IMR-90 (cell line): ENCODE measurements around the gene IFI27L1. TPM values are rescaled to one million over a fixed set of nuclear protein-coding genes. Genes with fewer than 3 reads are reported as not detected.

Source experiments
- ATAC-seq: fragments of 200-7000 bp; cut with Tn5 transposase; 2 replicates; pipeline ENCODE4 v1.9.1; 2020; ENCODE audit warnings: low read depth, mild to moderate bottlenecking, moderate library complexity
- BruUV-seq: library from RNA; stranded (reverse); fragments of 400-500 nt; replicated peaks from 2 replicates; lab custom pipeline; 2021; lab: Mats Ljungman, UMichigan
- CTCF ChIA-PET: fragments of 300-600 bp; formaldehyde crosslinking; extraction: SDS; loops from one replicate; lab custom pipeline; 2021; ENCODE audit warnings: antibody characterized with exemption; lab: Yijun Ruan, JAX
- POLR2A ChIA-PET: fragments of 300-600 bp; sonication (Branson Sonifier 250); formaldehyde crosslinking; loops from one replicate; lab custom pipeline; 2022; ENCODE audit warnings: antibody characterized with exemption; ENCODE audit not compliant: unreplicated experiment; lab: Charles Lee
- DNase-seq: peaks from one replicate; pipeline ENCODE4 v3.0.0; 2013
- H2AFZ ChIP-seq: replicated peaks from 2 replicates; pipeline ENCODE3; 2013; ENCODE audit warnings: low read length, mild to moderate bottlenecking; ENCODE audit not compliant: poor library complexity
- H2AK5ac ChIP-seq: 2 replicates; pipeline ENCODE4 v1.6.1; 2013; ENCODE audit warnings: low read depth, low read length, inconsistent platforms
- H2AK9ac ChIP-seq: replicated peaks from 2 replicates; pipeline ENCODE3; 2013; ENCODE audit warnings: mild to moderate bottlenecking, low read depth, low read length, moderate library complexity; ENCODE audit not compliant: poor library complexity
- H2BK120ac ChIP-seq: 2 replicates; pipeline ENCODE4 v1.6.1; 2013; ENCODE audit warnings: low read depth, low read length, inconsistent platforms
- H2BK15ac ChIP-seq: 3 replicates; pipeline ENCODE4 v1.6.1; 2013; ENCODE audit warnings: low read depth, low read length, inconsistent platforms
- H2BK20ac ChIP-seq: 2 replicates; pipeline ENCODE4 v1.6.1; 2013; ENCODE audit warnings: low read depth, mild to moderate bottlenecking, inconsistent platforms, low read length, moderate library complexity
- H2BK5ac ChIP-seq: 2 replicates; pipeline ENCODE4 v1.6.1; 2013; ENCODE audit warnings: mild to moderate bottlenecking, low read depth, low read length, inconsistent platforms; ENCODE audit not compliant: poor library complexity, severe bottlenecking
- H3K14ac ChIP-seq: replicated peaks from 2 replicates; pipeline ENCODE4 v1.6.1; 2013; ENCODE audit warnings: low read depth, low read length, inconsistent platforms
- H3K18ac ChIP-seq: 2 replicates; pipeline ENCODE4 v1.6.1; 2013; ENCODE audit warnings: low read depth, low read length, control low read depth
- H3K23ac ChIP-seq: 2 replicates; pipeline ENCODE4 v1.6.1; 2013; ENCODE audit warnings: low read depth, low read length, inconsistent platforms
- H3K27ac ChIP-seq: 2 replicates; pipeline ENCODE4 v1.5.1; 2013; ENCODE audit warnings: mild to moderate bottlenecking, control low read depth, low read length; ENCODE audit not compliant: insufficient read depth
- H3K27me3 ChIP-seq: 2 replicates; pipeline ENCODE4 v1.6.1; 2013; ENCODE audit warnings: low read length; ENCODE audit not compliant: control insufficient read depth, insufficient read depth
- H3K36me3 ChIP-seq: 2 replicates; pipeline ENCODE4 v1.6.1; 2013; ENCODE audit warnings: low read length, mixed read lengths; ENCODE audit not compliant: control insufficient read depth, insufficient read depth
- H3K4ac ChIP-seq: 2 replicates; pipeline ENCODE4 v1.6.1; 2013; ENCODE audit warnings: low read depth, low read length, inconsistent platforms
- H3K4me1 ChIP-seq: 2 replicates; pipeline ENCODE4 v1.6.1; 2013; ENCODE audit warnings: low read length, mixed read lengths; ENCODE audit not compliant: control insufficient read depth, insufficient read depth
- H3K4me2 ChIP-seq: 2 replicates; pipeline ENCODE4 v1.6.1; 2013; ENCODE audit warnings: low read depth, mild to moderate bottlenecking, control low read depth, low read length, moderate library complexity
- H3K4me3 ChIP-seq: 2 replicates; pipeline ENCODE4 v1.5.1; 2013; ENCODE audit warnings: low read depth, mild to moderate bottlenecking, control low read depth, low read length, moderate library complexity; ENCODE audit not compliant: insufficient read depth
- H3K56ac ChIP-seq: 2 replicates; pipeline ENCODE4 v1.6.1; 2013; ENCODE audit warnings: low read length, inconsistent platforms; ENCODE audit not compliant: insufficient read depth; ENCODE audit errors: extremely low read depth
- H3K79me1 ChIP-seq, 2 experiments: 2 replicates each; pipeline ENCODE4 v1.6.1; 2013; ENCODE audit warnings: low read length in 2 of 2, inconsistent platforms in 1 of 2, low read depth in 1 of 2
- H3K9ac ChIP-seq: 2 replicates; pipeline ENCODE4 v1.6.1; 2013; ENCODE audit warnings: low read depth, low read length, control low read depth
- H3K9me1 ChIP-seq: 2 replicates; pipeline ENCODE4 v1.6.1; 2013; ENCODE audit warnings: low read length, inconsistent platforms; ENCODE audit not compliant: insufficient read depth
- H3K9me3 ChIP-seq: 2 replicates; pipeline ENCODE4 v1.6.1; 2013; ENCODE audit warnings: low read length; ENCODE audit not compliant: control insufficient read depth, insufficient read depth
- H4K20me1 ChIP-seq: 2 replicates; pipeline ENCODE4 v1.6.1; 2013; ENCODE audit warnings: low read length, inconsistent platforms; ENCODE audit not compliant: insufficient read depth
- H4K5ac ChIP-seq: 2 replicates; pipeline ENCODE4 v1.6.1; 2013; ENCODE audit warnings: mild to moderate bottlenecking, low read depth, low read length, control low read depth
- H4K8ac ChIP-seq, 2 experiments: 2 replicates each; pipeline ENCODE4 v1.6.1; 2013; ENCODE audit warnings: low read depth in 2 of 2, low read length in 2 of 2, control low read depth in 1 of 2, inconsistent platforms in 1 of 2
- H4K91ac ChIP-seq: 2 replicates; pipeline ENCODE4 v1.6.1; 2013; ENCODE audit warnings: low read depth, low read length, inconsistent platforms; ENCODE audit not compliant: insufficient read depth
- BHLHE40 ChIP-seq: fragments of 150-350 bp; IDR thresholded peaks from 2 replicates; pipeline ENCODE4 v1.6.1; 2016; ENCODE audit warnings: mild to moderate bottlenecking, low read depth, low read length
- CEBPB ChIP-seq: IDR thresholded peaks from 2 replicates; pipeline ENCODE4 v1.6.1; 2012; ENCODE audit warnings: low read depth, low read length, improper control_type of control experiment
- CHD1 ChIP-seq: IDR thresholded peaks from 2 replicates; pipeline ENCODE4 v1.6.1; 2012; ENCODE audit warnings: low read depth, low read length, improper control_type of control experiment
- ELK1 ChIP-seq: fragments of 150-350 bp; IDR thresholded peaks from 2 replicates; pipeline ENCODE4 v1.6.1; 2016; ENCODE audit warnings: low read depth, mild to moderate bottlenecking, low read length, moderate library complexity, borderline replicate concordance
- FOS ChIP-seq: fragments of 150-350 bp; IDR thresholded peaks from 2 replicates; pipeline ENCODE4 v1.6.1; 2016; ENCODE audit warnings: low read depth, low read length
- MAFK ChIP-seq: IDR thresholded peaks from 2 replicates; pipeline ENCODE4 v1.6.1; 2012; ENCODE audit warnings: low read depth, low read length, improper control_type of control experiment
- MAZ ChIP-seq: IDR thresholded peaks from 2 replicates; pipeline ENCODE4 v1.6.1; 2012; ENCODE audit warnings: low read depth, mild to moderate bottlenecking, low read length, improper control_type of control experiment, moderate library complexity, borderline replicate concordance
- MXI1 ChIP-seq: IDR thresholded peaks from 2 replicates; pipeline ENCODE4 v1.6.1; 2012; ENCODE audit warnings: low read depth, mild to moderate bottlenecking, low read length, moderate library complexity, borderline replicate concordance
- NFE2L2 ChIP-seq: fragments of 150-350 bp; IDR thresholded peaks from 2 replicates; pipeline ENCODE4 v1.6.1; 2016; ENCODE audit warnings: low read depth, mild to moderate bottlenecking, low read length
- POLR2A ChIP-seq: IDR thresholded peaks from 2 replicates; pipeline ENCODE4 v1.6.1; 2012; ENCODE audit warnings: mild to moderate bottlenecking, low read depth, low read length
- RAD21 ChIP-seq: IDR thresholded peaks from 2 replicates; pipeline ENCODE4 v1.6.1; 2012; ENCODE audit warnings: low read length, improper control_type of control experiment
- RCOR1 ChIP-seq: IDR thresholded peaks from 2 replicates; pipeline ENCODE4 v1.6.1; 2012; ENCODE audit warnings: mild to moderate bottlenecking, low read length, improper control_type of control experiment; ENCODE audit not compliant: insufficient replicate concordance
- RFX5 ChIP-seq: IDR thresholded peaks from 2 replicates; pipeline ENCODE4 v1.8.0; 2012; ENCODE audit warnings: low read depth, mild to moderate bottlenecking, low read length, moderate library complexity
- SMC3 ChIP-seq: fragments of 150-350 bp; IDR thresholded peaks from 2 replicates; pipeline ENCODE4 v1.6.1; 2016; ENCODE audit warnings: low read depth, mild to moderate bottlenecking, antibody characterized with exemption, low read length, moderate library complexity
- WGBS, 2 experiments: methylation state at CpG; one replicate each; pipeline versions ENCODE4 v1.1.5 to v1.1.7; 2013; ENCODE audit warnings: missing lambda C conversion rate in 2 of 2; ENCODE audit not compliant: insufficient read length in 1 of 2; ENCODE audit errors: extremely low coverage in 2 of 2; 5-methylcytosine and 5-hydroxymethylcytosine counted together
- dilution Hi-C: fragments of 300-500 bp; cut with HindIII; formaldehyde crosslinking; loops from one replicate; pipeline ENCODE4 v1.14.3; 2018; ENCODE audit warnings: low sequenced_read_pairs; ENCODE audit not compliant: unreplicated experiment
- in situ Hi-C: fragments of 300-500 bp; cut with MboI; formaldehyde crosslinking; loops from 3 replicates; pipeline ENCODE4 v1.14.3; 2019; ENCODE audit warnings: low sequenced_read_pairs, inconsistent platforms, mixed read lengths
- intact Hi-C: fragments of 100-400 bp; cut with micrococcal nuclease; formaldehyde crosslinking; loops from 2 replicates; pipeline ENCODE4 v1.10.0; 2022
- polyA plus RNA-seq, 3 experiments: library from polyadenylated mRNA; depleted of rRNA; stranded (reverse); fragments of >200 nt; gene quantifications; 2 replicates each; pipeline ENCODE4 v1.2.3, GENCODE V29; 2012; ENCODE audit warnings: low replicate concordance in 1 of 3
- total RNA-seq: library from RNA; depleted of rRNA; stranded (reverse); fragments of >200 nt; gene quantifications from 2 replicates; pipeline ENCODE4 v1.2.3, GENCODE V29; 2012
- TF ChIP-seq, protein P1 (sequence below): fragments of 150-350 bp; IDR thresholded peaks from 2 replicates; pipeline ENCODE4 v1.6.1; 2017; ENCODE audit warnings: mild to moderate bottlenecking, antibody characterized with exemption, low read length, low read depth

IFI27L1 gene
- total and polyA plus RNA-seq, 2 of the 4 experiments (the other 2 are of a cell fraction): 13.3 to 24.3 TPM

GRCh38 chr14:94062344-94062940 is 18.7 kb upstream of the IFI27L1 start:
- Histone ChIP-seq H3K9me1 (peaks cover 15% of the 10 kb centered on the region), H2BK20ac (no peak overlapping the region; the same call in 1 of the 2 replicates), H3K4me1 (peaks cover 7% of the 10 kb centered on the region), H4K5ac (no peak overlapping the region), H3K4me2 (peak overlapping the region; percentile 67), H3K27ac (peak overlapping the region; percentile 43; the same call in 1 of the 2 replicates), H3K14ac (no peak overlapping the region), H2AK5ac (no peak overlapping the region), H2AK9ac (no peak overlapping the region), H3K79me1 (peaks cover 44 to 70% of the 10 kb centered on the region in 2 experiments), H2BK5ac (peak overlapping the region; percentile 69), H4K20me1 (peaks cover 44% of the 10 kb centered on the region), H4K91ac (no peak overlapping the region), H3K9me3 (no peaks in the 10 kb centered on the region), H3K27me3 (no peaks in the 10 kb centered on the region), H2AFZ (no peak overlapping the region), H3K18ac (0 out of 2 replicates have a peak overlapping the region, but pooled peaks have one; percentile 28), H3K36me3 (peaks cover 40% of the 10 kb centered on the region), H3K4me3 (no peak overlapping the region), H3K4ac (0 out of 2 replicates have a peak overlapping the region, but pooled peaks have one; percentile 13), H4K8ac (0 out of 4 replicates have a peak overlapping the region, but pooled peaks of 1 of the 2 experiments have one; percentile 19), H2BK120ac (0 out of 2 replicates have a peak overlapping the region, but pooled peaks have one; percentile 37), H3K56ac (no peak overlapping the region), H3K9ac (no peak overlapping the region), H3K23ac (no peak overlapping the region), H2BK15ac (no peak overlapping the region)
- POLR2A ChIA-PET: no interaction called here
- in situ Hi-C loops (no loop called here), dilution Hi-C loops (no loop called here), intact Hi-C loops (no loop called here)
- 100% methylated on average over 2 of the region's 9 CpGs; no CpG with 5 or more reads in 1 of the 2 experiments for WGBS, 2 experiments
- ATAC-seq (peak; percentile 79), DNase-seq (peak; percentile 64)
- no TSS peak for BruUV-seq
- CTCF ChIA-PET: interaction anchor here (1.3 to 1.6 kb wide), 2 partner anchors 26 to 74 kb away, joined by 4 to 5 read pairs; no protein-coding TSS in a partner anchor
- TF ChIP-seq POLR2A (no peak), CEBPB (no peak), RCOR1 (no peak), MAZ (no peak), FOS (no peak), NFE2L2 (no peak), BHLHE40 (no peak), CHD1 (no peak), RFX5 (no peak), MAFK (no peak), ELK1 (no peak), MXI1 (no peak), RAD21 (no peak), SMC3 (no peak)
- TF ChIP-seq, protein P1, sequence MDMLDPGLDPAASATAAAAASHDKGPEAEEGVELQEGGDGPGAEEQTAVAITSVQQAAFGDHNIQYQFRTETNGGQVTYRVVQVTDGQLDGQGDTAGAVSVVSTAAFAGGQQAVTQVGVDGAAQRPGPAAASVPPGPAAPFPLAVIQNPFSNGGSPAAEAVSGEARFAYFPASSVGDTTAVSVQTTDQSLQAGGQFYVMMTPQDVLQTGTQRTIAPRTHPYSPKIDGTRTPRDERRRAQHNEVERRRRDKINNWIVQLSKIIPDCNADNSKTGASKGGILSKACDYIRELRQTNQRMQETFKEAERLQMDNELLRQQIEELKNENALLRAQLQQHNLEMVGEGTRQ: no peak
